ENCODE results near the gene ERVMER34-1.
A peak's percentile ranks its signal among the peaks of the same experiment; 100 is the strongest.

The ERVMER34-1 gene

GRCh38 chr4:52750819-52751486, at the start of gene ERVMER34-1:
ERVMER34-1 (minus strand) TSS chr4:52751425; CDS start chr4:52745520, 5,905 bp downstream.
- DNase-seq: no peak

GRCh38 chr4:52799813-52800212, 48.6 kb upstream of the ERVMER34-1 start:
- no peak for DNase-seq

- DNase-seq: no peak
Measured at GRCh38 chr4:52795533-52795932, 44.3 kb upstream of the ERVMER34-1 start.

- no peak for DNase-seq
Measured at GRCh38 chr4:52791936-52792335, 40.7 kb upstream of the ERVMER34-1 start.

- no peak for DNase-seq
Measured at GRCh38 chr4:52789774-52790173, 38.5 kb upstream of the ERVMER34-1 start.

GRCh38 chr4:52788806-52789205, 37.6 kb upstream of the ERVMER34-1 start:
- no peak for DNase-seq

GRCh38 chr4:52783069-52783468, 31.8 kb upstream of the ERVMER34-1 start:
- no peak for DNase-seq

- DNase-seq: peak; percentile 49
Measured at GRCh38 chr4:52780617-52781354, 29.6 kb upstream of the ERVMER34-1 start.

- no peak for DNase-seq
Measured at GRCh38 chr4:52780206-52780605, 29.0 kb upstream of the ERVMER34-1 start.

- no peak for DNase-seq
Measured at GRCh38 chr4:52760256-52760655, 9.0 kb upstream of the ERVMER34-1 start.

- DNase-seq: no peak
Measured at GRCh38 chr4:52755426-52755825, 4.2 kb upstream of the ERVMER34-1 start.

GRCh38 chr4:52752936-52753335, 1.7 kb upstream of the ERVMER34-1 start:
- no peak for DNase-seq

- DNase-seq: peak; percentile 0
Measured at GRCh38 chr4:52751487-52751911, 274 bp upstream of the ERVMER34-1 start.

- no peak for DNase-seq
Measured at GRCh38 chr4:52750213-52750612, 1.0 kb downstream of the ERVMER34-1 start.

- DNase-seq: no peak
Measured at GRCh38 chr4:52748432-52748831, 2.8 kb downstream of the ERVMER34-1 start.

GRCh38 chr4:52744588-52744987, 6.6 kb downstream of the ERVMER34-1 start:
- no peak for DNase-seq

GRCh38 chr4:52743444-52744019, 7.7 kb downstream of the ERVMER34-1 start:
- DNase-seq: no peak

GRCh38 chr4:52729586-52729985, 21.6 kb downstream of the ERVMER34-1 start:
- DNase-seq: no peak

GRCh38 chr4:52728691-52729240, 22.5 kb downstream of the ERVMER34-1 start:
- no peak for DNase-seq

- DNase-seq: no peak
Measured at GRCh38 chr4:52726826-52727580, 24.2 kb downstream of the ERVMER34-1 start.

GRCh38 chr4:52721968-52722815, 29.0 kb downstream of the ERVMER34-1 start:
- peak; percentile 11 for DNase-seq

GRCh38 chr4:52718123-52718522, 33.1 kb downstream of the ERVMER34-1 start:
- DNase-seq: no peak

Measured in NCI-H82 (cell line).